Left renal pelvis (tissue), 4 donors: Measurements from ENCODE around the gene SEMA3G. TPM values are rescaled to one million over a fixed set of nuclear protein-coding genes. Genes with fewer than 3 reads are reported as not detected.
A peak's percentile ranks its signal among the peaks of the same experiment; 100 is the strongest.

ENCODE experiments used
- DNase-seq, 4 donors: peaks; one replicate each; pipeline ENCODE4 v3.0.0-alpha.2; 2013; ENCODE audit warnings: low read depth in 4 of 4, low spot score in 3 of 4
- polyA plus RNA-seq, 4 donors: library from polyadenylated mRNA; unstranded; fragments of 120-200 nt; gene quantifications; one replicate each; pipeline ENCODE4 v1.2.1, GENCODE V29; 2013; ENCODE audit not compliant: insufficient read length in 4 of 4

Gene SEMA3G
- polyA plus RNA-seq, 4 donors = 5.7 to 30.7 (median 26.9) TPM

DNA sequence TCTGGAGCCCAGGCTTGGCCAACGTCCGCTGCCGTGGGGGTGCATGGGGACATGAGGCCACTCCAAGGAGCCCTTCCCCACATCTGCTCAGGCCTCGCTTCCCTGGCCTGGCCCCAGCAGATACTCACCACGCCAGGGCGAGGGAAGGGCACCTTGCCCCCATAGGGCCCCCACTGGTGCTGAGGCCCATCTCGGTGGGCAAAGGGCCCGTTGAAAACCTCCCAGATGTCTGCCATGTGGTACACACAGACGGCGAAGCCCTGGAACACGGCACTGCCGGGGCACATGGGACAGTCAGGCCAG is 4.7 kb downstream of the SEMA3G start:
- DNase-seq = no peak

DNA sequence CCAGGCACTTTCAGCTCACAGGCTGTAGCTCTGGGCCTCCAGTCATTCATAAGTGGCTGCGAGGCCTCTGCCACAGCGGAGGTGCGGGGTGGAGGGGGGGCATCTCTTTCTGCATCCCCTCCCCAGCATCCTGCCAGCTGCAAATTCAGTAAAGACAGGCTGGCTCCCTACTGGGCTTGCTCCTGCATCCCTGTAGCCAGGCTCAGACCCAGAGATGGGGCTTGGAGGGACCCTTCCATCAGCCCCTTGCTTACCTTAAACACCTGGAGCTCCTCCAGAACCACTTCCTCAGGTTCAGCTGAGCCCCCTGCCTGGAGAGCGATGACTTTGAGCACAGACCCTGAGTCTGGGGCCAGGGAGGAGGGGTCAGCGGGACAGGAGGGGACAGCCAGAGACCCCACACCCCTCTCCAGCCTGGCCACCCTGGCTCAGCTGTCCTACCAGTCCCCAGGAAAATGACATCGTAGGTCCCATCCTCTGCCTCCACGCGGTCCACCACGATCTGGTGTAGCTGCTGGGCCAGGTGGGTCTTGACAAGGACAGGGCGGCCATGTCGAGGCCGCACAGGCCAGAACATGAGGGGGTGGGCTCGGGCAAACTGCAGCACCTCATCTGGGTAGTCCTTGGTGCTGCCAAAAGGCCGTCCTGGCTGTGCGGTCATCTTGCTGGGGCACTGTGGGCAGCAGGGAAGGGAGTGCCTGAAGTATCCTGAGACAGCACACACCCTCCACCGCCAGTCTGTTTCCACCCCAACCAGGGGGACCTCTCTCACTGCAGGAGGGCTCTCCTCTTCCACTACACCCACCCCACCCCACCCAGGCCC is 5.3 kb downstream of the SEMA3G start:
- DNase-seq = no peak

DNA sequence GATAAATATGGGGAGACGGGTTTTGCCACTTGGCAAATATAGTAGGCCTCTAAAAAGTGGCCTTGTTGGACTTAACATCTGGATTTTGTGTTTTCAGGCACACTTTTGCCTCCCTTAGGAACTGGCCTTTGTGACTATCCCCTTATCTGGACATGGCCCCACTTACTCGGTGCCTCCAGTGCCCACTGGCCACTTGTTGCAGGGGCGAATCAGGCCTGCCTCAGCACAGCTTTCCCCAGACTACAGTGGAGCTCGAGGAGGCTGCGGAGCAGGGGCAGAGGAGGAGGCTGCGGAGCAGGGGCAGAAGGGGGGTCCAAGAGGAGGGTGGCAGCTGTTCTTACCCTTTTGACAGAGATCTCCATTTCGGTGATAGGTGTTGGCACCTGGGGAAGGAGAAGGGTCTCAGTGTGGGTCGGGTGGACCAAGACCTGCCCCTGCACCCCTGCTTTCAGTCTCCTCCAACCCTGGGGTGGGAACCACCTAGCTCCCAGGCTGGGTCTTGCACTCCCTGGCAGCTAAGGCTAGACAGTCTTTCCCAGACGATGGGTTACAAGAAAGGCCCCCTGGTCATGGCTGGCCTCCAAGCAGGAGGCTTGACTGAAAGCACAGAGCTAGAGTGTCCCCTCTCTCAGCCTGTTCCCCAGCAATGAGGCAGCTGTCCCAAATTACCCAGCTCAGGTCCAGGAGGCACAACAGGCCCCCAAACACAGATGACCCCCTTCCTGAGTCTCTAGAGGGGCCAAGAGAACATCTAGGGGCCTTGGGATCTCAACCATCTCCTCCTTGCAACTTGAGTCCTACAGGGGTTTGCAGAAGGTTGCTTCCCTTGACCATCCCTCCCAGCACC is 6.1 kb downstream of the SEMA3G start:
- no peak for DNase-seq

DNA sequence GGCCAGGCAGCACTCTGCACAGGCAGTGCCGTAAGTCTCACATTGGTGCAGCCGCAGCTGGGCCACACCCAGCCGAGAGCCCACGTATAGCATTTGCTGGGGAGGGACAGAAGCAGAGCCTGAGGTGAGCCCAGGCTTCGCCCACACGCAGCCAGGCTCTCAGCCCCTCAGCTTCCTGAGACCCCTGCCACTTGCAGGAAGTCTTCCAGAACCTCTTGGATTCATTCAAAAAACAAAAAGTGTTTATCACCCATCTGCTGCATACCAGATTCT is 6.9 kb downstream of the SEMA3G start:
- no peak for DNase-seq

DNA sequence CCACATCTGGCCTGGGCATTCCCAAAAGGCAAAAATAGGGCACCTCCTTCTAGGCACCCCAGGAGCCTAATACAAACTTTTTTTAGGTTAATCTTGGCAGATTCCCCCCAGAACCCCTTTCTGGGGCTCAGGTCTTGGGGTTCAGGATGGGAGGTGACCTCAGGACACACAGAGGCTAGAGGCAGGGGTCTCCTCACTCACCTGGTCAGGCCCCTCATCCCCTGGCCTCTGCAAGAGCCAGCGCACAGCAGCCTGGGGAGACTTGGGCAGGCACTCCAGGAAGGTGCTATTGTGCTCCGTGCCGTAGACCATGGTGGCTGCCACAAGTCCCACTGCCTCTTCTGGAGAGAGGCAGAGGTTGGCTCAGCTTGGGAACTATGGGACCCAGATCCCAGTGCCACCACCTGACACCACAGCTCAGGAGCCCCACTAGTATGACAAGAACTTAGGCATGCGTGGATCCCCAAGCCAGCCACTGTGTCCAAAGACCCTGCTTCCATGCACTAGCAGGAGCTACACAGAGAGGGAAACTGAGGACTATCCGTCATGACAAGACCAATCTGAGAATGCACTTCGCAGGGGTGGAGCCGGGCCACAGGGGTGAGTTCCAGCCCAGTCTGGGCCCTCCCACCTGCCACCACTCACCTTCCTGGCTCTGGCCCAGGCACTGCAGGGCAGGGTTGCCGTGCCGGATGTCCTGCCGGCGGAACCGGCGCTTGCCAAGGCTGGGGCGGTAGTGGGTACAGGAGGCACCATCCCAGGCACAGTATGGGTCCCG is 7.4 kb downstream of the SEMA3G start:
- DNase-seq = no peak

DNA sequence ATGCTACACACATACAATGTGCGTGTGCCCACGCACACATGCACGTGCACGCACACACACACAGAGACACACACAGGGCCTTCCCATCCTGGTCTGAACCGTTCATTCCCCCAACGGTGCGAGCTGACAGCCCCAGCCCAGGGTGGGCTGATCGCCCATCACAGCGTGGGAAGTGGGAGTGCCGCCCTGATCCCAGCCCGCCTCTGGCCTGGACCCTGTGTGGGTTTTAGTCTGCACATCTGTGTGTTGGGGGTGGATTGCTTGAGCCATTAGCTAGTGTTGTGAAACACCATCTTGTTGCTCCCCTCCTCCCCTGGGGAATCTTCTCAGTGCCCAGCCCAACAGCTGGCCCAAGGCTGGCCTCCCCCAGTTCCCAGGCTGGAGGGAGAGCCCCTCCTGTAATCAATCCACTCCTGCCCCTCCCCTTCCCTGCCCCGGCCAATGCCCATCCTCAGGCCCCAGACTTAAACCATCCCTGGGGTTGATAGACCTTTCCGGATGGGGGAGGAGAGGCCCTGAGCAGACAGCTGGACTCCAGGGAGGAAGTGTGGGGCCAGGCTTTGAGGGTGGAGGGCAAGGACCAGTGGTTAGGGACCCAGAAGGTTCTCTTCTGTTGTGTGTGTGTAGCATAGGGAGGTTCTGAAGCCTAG is 8.3 kb downstream of the SEMA3G start:
- DNase-seq = peak in 1 of 4 donors; percentile 53

DNA sequence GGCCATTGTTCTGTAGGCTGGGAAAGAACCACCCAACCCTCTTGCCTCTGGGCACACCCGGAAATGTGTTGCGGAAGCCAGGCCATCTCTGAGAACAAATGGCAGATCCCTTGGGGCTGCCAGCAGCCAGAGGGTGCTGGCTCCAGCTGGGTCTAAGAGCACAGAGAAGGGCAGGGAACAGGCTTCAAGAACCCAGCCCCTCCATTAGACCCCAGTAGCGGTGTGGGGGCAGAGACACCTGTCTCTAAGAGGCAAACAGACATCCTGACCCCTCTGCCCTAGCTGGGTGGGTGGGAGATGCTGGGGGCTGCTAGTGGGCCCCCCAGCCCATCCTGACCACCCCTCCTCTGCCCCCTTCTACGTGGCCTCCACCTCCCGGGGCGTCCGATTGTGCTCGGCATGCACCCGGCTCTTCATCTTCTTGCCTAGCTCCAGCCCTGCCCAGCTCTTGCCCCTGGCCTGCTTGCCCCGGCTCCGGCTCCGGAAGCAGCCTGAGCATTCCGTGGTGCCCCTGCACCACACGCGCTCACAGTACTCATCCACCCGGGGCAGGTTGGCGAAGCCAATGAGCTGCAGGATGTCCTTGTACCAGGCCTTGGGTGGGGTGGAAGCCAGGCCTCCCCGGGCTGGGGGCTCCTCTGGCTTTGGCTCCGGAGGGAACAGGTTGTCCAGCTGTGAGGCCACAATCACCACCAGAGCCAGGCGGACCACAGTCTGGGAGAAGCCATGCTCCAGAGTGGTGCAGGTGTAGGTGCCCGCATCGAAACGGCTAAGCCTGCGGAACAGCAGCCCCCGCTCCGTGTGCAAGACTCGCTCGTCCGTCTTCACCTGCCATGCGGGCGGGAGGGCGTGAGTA is 9.4 kb downstream of the SEMA3G start:
- DNase-seq = no peak

DNA sequence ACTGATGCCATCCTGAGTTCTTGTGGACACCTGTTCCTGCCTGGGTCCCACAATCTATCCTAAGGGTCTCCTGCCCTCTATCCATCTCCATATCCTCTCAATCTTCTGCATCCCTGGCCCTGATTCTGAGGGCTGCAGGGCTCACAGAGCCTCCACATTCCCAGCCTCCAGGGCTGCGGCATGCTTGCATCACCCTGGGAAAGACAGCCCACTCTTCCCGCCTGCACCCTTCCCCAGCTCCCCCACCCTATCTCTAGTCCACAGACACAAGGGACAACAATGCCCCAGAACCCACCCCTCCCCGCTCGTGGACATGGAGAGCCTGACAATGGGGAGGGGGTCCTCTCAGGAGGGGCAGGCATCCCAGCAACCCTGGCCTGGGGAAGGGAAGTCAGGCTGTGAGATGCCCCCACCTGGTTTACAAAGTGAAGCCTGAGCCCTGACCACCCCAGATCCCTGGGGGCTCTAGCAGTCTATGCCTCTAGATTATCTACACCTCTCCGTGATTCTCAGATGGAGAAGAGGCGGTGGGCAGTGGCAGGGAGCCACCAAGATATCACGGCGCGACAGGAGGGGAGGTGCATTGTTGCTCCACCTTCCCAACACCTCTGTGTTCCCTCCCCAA is 10.3 kb downstream of the SEMA3G start:
- DNase-seq = no peak

DNA sequence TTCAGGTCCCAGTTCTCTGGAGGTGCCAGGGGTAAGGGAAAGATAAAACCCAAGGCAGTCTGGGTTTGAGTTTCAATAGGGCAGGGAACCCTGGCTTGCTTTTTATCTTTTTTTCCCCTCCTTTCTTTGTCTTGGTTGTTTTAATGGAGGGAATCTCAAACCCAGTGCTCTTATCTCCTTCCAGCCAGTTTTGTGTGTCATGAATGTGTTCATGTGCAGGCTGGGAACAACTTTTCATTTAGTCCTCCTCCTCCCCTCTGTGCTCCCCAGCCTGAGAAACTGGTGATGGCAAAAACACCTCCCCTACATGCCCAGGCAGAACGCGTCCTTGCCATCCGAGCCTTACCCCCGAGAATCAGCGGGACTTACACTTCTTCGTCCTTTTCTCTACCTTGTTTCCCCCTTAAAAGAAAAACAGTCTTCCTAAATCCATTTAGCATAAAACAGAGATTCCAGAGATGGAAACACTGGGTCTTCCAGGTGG is 10.9 kb downstream of the SEMA3G start:
- DNase-seq = no peak

DNA sequence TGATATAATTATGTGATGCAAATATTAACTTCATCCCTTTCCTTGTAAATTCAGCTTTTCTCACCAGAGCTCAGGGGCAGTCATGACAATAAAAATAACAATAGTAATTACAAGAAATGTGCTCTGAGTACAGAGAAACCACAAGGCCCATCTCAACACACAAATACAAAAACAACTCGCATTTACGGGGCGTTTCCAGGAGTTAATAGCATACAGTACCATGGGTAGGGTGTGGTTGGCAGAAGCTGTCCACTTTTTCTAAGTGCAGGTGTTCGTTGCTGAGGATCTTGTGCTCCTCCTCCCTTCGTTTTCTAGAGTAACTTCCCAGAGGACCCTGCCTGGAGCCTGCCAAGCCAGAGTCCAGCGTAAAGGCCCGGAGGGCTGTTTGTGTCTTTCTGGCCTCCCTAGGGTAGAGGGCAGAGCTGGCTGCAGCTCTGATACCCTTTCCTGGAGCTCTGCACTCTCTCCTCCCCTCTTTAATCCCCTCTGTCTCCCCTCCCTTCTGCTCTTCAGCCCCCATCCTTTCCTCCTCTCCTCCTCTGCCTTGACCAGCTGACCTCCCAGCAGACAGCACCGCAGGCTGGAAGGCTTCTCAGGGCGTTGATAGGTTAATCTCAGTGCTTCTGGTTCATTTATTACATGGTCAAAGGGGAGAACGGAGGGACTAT is 11.4 kb downstream of the SEMA3G start:
- no peak for DNase-seq

DNA sequence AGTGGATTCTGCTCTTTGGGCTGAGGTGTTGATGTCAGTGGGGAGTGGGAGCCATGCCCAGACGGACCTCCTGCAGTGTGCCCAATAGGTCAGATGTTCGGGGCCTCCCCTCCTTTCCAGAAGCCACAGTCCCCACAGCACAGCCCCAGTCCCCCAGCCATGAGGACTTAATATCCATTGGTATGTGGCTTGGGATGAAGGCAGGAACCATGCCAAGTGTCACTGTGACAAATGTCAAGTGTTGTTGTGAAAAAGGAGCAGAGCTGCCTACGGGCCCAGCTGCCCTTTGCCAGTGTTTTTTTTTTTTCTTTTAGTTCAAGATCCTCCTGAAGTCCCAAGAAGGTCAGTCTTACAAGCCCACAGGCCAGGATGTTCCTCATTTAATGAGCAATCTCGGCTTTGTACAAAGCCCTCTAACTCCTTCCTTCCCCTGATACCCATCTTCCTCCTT is 12.2 kb downstream of the SEMA3G start:
- no peak for DNase-seq

DNA sequence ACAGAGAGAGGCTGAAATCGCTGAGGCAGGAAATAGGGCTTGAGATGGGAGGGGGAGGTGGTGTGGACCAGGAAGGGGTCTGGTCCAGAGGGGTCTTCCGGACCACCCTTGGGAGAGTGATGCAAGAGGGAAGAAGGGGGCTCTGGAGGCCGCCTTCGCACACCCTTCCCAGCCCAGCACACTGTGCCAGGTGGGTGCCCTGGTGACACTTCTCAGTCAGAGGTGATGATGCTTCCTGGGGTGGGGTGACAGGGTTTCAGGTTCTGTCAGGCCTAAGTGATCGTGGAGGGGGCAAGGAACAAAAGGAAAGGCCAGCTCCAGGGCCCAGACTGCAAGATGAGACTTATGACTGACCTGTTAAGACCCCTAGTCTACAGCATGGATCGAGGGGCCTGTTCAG is 12.7 kb downstream of the SEMA3G start:
- no peak for DNase-seq

DNA sequence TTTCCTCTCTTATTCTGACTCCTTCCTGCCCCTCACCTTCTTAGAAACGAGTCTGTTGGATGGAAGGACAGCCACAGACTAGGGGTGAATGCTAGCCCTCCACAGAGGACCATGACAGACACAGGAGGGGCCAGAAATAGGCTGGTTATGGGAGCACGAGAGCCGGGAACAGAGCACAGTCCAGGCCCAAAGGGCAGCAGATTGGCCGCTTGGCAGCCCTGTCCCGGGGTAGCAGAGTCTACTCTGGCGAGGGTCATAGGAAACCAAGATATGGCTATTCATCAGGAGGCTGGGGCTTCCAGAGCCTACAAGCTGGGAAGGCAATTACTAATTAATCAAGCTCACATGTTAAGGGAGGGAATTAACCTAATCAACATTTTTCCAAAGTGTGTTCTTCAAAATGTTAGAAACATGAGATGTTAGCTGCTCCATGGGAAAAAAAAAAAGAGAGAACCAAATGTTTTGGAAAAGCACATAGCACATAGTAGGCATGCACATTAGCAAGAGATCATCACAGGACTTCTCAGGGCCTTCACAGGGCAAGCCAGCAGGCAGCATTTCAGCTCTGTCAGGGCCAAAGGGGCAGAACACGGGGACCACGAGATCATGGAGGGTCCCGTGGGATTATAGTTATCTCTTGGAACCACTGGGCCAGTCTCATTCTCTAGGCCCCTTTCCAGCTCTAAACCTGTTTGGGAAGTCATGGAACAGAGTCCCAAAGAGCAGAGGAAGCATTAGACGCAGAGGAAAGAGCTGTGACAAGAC is 13.3 kb downstream of the SEMA3G start:
- no peak for DNase-seq

DNA sequence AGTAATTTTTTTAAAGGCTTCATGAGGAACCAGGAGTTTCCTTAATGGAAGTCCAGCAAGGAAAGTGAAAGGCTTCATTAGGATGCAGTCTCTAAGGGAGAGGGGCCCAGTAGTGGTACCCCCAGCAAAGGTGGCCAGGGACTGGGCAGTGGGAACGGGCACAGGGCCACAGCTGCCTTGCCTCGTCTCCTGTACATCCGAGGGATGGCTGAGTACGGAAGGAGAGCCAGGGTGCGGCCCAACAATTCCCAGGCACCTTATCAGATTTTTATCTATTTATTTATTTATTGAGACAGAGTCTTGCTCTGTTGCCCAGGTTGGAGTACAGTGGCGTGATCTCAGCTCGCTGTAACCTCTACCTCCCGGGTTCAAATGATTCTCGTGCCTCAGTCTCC is 14.5 kb downstream of the SEMA3G start:
- no peak for DNase-seq

DNA sequence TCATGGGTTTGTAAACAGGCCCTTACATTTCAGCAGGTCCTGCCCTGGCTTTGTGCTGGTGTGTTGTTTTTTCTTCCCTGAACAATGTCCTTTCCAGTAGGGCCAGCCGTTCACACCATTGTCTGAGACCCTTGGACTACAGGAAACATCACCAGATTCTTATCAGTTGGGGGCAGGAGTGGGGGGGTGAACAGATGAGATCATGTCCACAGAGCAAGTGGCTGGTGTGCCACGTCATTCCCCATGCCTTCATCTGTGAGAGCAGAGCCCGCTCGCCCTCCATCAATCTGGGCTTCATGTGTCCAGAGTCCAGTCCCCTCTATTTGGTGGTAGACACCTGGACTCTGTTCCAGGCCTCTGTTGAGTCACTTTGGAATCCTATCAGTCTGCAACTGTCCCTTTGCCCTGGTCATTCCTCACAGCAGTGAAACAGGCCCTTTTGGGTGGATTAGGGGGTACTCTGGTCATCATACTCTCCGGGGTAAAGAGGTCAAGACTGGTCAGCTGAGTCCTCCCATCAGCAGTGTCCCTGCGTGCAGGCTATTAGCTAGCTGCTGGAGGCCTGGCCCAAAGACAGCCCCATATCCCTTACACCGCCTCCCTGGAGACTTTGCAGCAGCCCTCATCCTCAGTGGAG is 15.0 kb downstream of the SEMA3G start:
- DNase-seq = no peak

DNA sequence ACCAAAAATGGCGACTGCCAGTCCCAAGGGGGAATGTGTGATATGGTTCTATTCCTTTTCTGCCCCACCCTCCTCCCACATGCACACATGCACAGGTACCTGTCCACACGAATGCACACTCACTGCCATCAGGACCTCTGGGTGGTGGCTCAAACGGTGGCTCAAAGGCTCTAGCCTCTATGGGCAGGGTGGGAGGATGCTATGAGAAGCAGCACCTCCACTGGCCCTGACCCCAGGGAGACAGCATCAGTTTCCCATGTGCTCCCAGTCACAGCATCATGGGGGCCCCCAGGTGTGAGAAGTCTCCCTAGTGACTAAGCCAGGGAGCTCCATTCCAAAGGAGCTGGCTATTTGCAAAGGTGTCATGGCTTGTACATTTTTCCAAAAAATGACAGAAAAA is 15.9 kb downstream of the SEMA3G start:
- DNase-seq = no peak

DNA sequence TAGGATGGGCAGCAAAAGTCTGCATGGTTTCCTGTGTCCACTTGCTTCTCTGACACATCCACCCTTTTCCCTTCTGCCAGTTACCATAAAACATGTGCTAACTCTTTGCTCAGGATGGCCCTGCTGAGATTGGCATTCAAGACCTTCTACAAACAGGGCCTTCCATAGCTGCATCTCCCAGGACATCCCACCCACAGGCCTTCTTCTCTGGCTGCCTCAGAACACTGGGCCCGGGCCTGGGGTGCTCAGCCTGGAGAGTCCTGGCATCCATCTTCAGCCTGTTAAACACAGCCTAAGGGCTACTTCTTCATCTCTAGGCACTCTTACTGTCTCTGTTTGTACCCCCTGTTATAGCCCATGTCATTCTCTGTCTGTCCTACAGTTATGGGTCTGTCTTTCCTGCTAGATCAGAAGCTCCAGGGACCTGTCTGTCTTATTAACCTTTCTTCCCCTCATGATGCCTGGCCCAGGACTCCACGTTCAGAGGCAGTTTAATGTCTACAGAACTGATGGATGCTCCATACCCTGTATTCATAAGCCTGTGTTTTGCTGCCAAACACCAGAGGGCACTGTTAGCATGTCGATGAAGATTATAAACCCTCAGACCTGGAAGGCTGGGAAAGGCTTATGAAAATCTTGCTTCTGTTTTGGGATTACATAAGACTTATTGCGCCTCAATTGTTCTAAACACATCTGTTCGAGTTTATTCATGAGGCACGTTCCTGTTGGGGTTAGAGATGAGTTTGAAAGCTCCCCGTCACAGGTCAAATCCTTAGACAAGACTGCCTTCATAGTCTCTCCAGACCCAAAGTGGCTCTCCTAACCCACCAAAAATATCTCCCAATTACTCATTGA is 16.5 kb downstream of the SEMA3G start:
- no peak for DNase-seq
